Fibroblast of skin of left quadriceps (primary cell): ENCODE data around the gene ARMC10.
A peak's percentile ranks its signal among the peaks of the same experiment; 100 is the strongest.
"Not testable (repeated sequence)": the region's sequence is repeated elsewhere in the genome, so short reads cannot be mapped to it uniquely, and the experiment has no call there.

ENCODE experiments used
- DNase-seq, 2 experiments: peaks; one replicate each; pipeline ENCODE4 v3.0.0-alpha.2; 2013; ENCODE audit warnings: low read depth in 2 of 2

Gene ARMC10

DNA sequence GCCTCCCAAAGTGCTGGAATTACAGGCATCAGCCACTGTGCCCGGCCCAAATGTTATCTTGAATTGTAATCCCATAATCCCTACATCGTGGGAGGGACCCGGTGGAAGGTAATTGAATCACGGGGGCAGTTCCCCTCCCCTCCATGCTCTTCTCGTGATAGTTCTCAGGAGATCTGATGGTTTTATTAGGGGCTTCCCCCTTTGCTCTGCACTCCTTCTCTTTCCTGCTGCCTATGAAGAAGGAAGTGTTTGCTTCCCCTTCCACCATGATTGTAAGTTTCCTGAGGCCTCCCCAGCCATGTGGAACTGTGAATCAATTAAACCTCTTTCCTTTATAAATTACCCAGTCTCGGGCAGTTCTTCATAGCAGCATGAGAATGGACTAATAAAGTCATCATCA is 3.3 kb downstream of the ARMC10 start:
- not testable (repeated sequence) for DNase-seq

DNA sequence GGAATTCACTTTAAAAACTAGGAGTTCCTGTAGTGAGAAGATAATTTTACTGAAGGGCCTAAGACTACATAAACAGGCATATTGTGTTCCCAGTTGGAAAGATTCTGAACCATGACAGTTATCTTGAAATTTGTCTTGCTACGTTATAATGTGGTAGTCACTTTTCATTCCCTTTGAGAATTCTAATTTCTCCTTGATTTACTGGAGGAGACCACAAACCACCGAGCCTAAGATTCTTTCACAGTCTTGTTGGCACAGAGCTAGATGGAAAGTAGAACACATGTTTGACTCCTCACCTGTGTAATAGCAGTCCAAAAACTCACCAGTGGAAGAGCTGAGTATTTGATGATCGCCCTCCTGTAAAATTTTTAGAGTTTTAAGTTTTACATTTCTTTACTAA is 4.9 kb downstream of the ARMC10 start:
- no peak for DNase-seq

DNA sequence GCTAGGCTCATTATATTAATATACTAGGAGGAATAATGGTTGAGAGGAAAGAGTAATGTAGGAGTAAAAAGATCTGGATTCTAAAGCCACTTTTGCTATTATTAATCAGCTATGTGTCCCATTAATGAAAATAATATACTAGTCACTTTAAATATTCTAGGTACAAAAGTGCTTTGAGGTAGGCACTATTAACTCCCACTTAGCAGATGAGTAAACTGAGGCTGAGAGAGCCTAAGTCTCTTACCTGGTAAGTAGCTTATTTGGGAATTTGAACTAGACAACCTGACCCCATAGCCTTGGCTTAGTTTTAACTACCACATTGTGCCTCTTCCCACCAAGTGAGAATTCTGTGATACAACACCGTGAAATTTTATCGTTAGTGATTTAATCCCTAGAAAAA is 6.0 kb downstream of the ARMC10 start:
- DNase-seq = no peak

DNA sequence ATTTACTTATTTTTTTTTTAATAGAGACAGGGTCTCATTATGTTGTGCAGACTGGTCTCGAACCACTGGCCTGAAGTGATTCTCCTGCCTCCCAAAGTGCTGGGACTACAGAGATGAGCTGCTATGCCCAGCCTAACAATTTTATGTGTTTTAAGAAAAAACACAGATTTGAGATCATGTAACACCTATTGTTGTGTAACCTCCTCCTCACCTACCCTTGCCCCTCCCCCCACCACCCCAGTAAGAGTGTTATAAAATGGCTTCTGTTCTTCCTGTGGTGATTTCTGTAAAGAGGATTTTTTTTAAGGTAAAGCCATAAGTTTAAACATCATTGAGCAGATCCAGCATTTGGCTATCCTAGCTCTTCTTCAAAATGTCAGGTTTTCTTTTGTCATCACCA is 7.6 kb downstream of the ARMC10 start:
- DNase-seq = no peak

DNA sequence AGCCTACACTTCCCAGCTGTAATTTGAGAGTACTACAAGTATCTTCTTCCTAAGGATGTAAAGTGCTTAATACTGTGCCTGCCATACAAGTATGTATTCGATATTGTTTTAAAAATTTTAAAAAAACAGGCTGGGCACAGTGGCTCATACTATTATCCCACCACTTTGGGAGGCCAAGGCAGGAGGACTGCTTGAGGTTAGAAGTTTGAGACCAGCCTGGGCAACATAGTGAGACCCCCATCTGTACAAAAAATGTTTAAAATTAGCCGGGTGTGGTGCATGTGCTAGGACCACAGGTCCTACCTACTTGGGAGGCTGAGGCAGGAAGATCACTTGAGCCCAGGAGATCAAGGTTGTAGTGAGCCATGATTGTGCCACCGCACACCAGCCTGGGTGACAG is 8.3 kb downstream of the ARMC10 start:
- no peak for DNase-seq

DNA sequence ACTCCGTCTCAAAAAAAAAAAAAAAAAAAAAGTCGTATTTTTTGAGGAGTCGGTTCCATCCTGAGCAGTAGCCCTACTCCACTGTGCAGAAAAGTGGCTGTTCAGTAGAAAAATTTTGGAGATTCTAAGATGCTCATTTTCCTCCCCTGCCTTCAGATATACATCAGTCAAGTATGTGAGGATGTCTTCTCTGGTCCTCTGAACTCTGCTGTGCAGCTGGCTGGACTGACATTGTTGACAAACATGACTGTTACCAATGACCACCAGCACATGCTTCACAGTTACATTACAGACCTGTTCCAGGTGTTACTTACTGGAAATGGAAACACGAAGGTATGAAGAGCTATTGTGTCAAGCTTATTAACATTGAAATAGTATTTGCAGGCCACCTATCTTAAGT is 17.4 kb downstream of the ARMC10 start:
- DNase-seq = not testable (repeated sequence)

DNA sequence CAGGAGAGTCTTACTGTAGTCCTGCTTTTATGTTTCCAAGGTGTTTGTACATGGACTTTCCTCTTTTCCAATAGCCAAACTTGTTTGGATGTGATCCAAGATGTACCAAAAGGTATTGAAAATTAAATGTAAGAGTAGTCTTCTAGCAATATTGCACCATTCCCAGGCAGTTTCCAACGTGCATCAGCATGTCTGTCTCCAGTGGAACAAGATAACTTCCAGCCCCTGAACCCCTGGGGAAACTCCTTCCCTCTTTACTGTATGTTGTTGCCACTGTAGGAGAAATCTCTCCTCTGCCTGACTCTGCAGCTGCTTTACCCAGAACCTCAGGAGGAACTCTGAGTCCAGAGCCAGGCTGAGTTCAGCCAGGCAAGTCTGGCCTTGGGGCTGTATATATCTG is 18.5 kb downstream of the ARMC10 start:
- DNase-seq = no peak

DNA sequence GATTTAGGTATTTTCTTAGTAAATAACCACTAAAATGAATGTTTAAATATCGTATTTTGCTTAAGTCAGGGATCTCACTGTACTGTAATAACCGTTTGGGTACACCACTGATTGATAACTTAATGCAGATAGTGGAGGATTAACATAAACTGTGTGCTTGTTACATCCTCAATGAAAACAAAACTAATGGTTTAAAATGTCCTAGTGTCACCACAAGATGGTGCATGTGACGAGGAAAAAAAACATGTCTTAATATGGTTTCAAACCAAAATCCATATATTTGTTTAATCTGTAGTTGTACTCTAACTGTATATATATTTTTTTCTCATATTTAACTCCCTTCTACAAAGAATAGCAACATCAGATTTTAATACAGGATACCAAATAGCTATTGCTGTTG is 19.2 kb downstream of the ARMC10 start:
- DNase-seq = no peak

DNA sequence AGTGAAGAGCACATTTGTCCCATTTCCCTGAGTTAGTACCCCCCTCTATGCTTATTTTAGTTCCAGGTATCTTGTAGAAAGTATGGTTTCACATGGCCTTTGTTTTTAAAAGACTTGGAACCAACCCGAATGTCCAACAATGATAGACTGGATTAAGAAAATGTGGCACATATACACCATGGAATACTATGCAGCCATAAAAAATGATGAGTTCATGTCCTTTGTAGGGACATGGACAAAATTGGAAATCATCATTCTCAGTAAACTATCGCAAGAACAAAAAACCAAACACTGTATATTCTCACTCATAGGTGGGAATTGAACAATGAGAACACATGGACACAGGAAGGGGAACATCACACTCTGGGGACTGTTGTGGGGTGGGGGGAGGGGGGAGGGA is 20.6 kb downstream of the ARMC10 start:
- DNase-seq = not testable (repeated sequence)

DNA sequence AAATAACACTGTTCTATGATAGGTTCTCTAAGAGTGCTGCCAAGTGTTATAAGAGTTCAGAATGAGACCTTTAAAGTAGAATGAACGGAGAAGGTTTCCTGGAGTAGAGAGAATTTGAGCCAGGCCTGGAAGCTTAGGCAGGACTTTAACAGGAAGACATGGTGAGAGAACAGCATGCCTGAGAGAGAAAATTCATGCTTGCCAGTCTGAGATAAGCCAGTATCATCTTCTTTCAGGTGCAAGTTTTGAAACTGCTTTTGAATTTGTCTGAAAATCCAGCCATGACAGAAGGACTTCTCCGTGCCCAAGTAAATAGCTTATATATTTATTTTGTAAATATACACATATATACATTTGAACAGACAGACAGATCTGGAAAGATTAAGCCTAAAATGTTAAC is 22.1 kb downstream of the ARMC10 start:
- DNase-seq = no peak

DNA sequence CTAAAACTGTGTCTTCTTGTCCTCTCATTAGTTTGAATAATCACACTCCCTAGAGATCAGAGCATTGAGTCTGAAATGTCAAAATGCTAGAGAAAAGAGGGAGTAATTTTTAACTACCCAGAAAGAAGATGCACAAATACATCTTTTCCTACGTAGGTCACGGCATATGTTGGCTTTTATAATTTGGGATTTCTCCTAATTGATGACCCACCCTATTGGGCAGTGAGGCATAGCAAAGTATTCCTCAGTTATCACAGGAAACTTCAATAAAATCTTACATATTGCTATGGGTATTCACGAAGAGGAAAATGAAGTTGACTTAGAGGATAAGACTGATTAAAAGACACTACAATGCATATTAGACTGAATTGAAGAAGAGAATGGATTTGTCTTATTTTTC is 25.4 kb downstream of the ARMC10 start:
- DNase-seq = no peak

DNA sequence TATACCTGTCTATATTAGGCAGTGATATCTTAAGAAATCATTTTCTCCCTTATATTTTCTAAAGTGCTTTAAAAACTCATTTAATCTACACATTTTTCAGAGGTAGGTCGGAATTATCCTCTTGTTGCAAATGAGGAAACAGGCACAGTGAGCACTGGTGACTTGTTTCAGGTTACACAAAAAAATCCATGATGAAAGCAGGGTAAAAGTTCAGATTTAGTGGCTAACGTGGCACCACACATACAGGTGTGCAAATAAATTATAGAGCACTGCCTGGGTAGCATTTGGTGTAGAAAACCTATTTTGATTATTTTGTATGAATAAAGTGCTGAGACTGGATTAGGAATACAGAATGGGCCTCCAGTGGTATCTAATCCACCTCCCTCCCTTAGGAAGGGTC is 26.6 kb downstream of the ARMC10 start:
- DNase-seq = no peak

DNA sequence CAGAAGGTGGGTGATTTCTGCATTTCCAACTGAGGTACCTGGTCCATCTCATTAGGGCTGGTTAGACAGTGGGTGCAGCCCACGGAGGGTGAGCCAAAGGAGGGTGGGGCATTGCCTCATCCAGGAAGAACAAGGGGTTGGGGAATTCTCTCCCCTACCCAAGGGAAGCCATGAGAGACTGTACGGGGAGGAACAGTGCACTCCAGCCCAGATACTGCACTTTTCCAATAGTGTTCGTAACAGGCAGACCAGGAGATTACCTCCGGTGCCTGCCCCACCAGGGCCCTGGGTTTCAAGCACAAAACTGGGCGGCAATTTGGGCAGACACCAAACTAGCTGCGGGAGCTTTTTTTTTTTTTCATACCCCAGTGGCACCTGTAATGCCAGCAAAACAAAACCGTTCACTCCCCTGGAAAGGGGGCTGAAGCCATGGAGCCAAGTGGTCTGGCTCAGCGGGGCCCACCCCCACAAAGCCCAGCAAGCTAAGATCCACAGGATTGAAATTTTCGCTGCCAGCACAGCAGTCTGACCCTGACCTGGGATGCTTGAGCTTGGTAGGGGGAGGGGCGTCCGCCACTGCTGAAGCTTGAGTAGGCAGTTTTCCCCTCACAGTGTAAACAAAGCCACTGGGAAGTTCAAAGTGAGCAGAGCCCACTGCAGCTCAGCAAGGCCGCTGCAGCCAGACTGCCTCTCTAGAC is 31.2 kb downstream of the ARMC10 start:
- DNase-seq = no peak

DNA sequence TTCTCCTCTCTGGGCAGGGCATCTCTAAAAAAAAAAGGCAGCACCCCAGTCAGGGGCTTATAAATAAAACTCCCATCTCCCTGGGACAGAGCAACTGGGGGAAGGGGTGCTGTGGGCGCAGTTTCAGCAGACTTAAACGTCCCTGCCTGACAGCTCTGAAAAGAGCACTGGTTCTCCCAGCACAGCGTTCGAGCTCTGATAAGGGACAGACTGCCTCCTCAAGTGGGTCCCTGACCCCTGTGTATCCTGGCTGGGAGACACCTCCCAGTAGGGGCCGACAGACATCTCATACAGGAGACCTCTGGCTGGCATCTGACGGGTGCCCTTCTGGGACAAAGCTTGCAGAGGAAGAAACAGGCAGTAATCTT is 31.7 kb downstream of the ARMC10 start:
- DNase-seq = not testable (repeated sequence)

DNA sequence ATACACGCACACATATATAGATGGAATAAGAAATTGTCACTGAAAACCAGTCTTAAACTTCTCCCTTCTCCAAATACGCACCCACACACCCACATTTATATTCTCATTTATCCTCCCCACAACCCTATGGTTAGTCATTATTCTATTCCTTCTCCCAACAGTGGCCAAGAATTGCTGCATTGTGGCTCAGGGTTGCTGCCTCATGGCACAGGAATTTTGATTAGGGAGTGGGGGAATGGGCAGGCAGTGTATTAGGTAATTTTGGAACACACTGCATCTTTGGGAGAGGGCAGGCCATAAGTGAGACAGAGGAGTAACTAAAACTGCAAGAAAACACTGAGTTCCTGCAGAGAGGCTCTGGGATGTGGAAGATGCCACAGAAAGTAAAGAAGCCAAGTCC is 38.2 kb downstream of the ARMC10 start:
- DNase-seq = peak; percentile 84

DNA sequence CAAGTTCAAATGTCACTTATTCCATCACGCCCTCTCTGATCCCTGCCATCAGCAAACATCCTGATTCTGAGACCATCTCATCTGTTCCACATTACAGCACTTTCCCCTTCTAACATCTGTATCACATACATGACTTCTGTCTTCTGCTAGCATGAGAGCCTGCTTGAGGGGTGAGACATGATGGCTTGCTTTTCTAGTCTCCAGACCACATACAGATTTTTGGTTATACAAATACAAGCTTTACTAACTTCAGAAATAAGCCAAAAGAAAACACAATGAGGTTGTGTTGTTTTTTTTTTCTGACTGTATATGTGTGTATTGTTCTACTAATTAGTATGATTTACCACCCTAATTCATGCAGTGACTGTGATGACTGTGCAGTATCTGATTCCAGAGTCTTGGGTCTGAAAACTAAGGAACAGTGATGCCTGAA is 39.7 kb downstream of the ARMC10 start:
- no peak for DNase-seq

DNA sequence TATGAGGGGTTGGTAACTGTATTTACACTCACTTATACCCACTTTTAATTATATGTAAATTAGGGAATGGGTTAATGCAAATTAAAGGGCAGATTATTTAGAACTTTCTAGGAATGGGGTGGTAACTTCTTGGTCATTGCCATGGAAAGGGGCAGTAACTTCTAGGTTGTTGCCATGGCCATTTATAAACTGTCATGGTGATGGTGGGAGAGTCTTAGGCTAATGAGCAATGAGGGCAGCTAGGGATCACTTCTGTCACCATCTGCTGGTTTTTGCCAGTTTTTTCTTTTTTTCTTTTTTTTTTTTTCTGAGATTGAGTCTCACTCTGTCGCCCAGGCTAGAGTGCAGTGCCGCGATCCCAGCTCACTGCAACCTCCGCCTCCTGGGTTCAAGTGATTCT is 40.8 kb downstream of the ARMC10 start:
- DNase-seq = no peak

DNA sequence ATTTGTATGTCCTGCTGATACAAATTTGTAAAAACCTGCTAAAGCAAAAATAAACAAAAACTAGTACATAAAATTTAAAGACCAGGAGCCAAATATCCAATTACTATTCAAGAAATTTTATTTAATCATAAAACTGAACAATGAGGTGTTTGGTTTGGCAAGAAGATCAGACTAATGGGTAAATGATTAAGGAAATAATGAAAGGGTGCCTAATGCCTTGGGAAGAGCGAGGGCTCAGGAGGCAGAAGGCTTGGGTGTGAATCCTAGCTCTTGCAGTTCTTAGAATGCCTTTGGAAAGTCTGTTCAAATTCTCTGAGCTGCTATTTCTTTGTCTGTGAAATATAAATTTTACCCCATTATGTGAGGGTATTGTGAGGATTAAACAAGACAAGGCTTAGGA is 41.6 kb downstream of the ARMC10 start:
- no peak for DNase-seq

DNA sequence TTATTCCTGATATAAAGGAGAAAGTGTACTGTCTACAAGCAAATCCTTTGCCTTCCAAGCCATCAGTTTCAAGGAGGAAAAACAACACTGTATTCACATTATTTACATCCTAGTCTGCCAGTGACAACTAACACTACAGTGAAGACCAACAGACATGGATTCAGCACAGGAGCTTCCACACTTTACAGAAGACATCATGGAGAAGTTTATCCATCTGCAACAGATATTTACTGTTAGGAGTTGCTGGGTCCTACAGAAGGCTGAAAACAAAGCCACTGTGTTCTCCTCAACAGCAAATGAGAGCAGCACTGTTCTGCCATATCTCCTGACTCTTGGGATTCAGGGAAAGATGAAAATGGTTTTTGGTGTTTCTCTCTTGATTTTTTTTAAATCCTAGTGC is 42.1 kb downstream of the ARMC10 start:
- DNase-seq = no peak

DNA sequence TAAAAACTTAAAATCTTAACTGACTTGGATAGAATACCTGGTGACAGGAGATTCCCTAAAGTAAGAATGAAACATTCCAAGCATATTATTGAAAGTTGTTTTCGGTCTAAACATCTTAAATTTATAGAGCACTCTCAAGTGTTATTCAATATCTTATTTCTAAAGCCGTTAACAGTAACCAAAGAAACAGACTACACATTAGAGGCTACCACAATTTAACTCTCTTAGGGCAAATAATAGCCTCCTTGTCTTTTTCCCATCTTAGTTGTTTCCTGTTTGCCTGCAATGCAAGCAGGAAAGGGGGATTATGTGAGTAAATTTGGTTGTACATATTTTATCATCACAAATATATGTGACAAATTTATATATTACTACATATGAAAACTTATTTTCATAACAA is 42.5 kb downstream of the ARMC10 start:
- DNase-seq = no peak

DNA sequence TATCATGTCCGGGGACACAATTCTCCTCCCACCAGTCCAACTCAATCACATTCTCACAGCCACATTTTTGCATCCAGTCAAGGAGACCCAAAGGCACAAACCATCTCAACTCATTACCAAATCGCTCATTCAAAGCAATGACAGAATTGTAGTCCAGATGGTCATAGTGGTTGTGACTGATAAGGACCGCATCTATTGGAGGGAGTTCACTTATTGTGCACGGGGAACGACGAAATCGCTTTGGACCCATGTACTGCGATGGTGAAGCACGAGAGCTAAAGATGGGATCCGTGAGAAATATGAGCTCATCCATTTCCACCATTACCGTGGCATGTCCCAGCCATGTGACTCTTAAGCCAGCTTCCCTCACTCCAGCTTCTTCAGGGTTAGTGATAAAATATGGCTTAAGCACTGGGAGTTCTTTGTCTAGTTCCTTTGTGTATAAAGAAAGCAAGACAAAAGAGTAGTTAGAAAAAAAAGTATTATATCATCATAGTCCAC is 44.9 kb downstream of the ARMC10 start:
- no peak for DNase-seq

DNA sequence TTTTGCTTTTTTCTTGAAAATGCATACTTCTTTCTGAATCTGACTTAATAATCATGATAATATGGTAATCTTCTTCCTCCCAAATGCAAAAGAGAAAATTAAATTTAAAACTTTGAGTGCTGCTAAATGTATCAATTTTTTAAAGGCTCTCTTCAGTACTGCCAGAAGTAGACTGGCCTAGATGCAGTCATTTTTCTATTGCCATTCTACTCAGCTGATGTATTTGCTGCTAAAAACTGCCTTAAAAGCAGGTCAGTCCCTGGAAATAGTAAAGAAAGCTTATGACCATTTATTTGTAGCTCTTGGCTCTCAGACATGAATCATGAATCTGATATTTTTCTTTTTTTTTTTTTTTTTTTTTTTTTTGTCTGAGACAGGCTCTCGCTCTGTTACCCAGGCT is 45.4 kb downstream of the ARMC10 start:
- no peak for DNase-seq

DNA sequence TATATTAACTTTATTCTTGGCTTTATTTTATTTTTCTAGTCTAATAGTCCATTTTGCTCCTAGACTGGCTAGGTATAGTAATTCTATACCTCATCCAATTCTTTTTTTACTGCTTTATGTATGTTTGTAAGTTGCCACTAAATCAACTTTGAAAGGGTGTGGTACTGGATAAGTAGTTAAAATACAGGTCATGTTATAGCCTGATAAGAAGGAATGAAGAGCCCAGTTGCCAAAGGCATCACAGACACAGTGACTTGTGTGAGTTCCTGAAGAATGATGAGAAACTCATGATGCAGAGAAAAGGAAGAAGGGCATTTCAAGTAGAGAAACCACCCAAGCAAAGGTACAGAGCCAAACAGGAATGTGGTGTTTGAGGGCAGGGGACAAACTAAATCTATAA is 46.7 kb downstream of the ARMC10 start:
- DNase-seq = no peak

DNA sequence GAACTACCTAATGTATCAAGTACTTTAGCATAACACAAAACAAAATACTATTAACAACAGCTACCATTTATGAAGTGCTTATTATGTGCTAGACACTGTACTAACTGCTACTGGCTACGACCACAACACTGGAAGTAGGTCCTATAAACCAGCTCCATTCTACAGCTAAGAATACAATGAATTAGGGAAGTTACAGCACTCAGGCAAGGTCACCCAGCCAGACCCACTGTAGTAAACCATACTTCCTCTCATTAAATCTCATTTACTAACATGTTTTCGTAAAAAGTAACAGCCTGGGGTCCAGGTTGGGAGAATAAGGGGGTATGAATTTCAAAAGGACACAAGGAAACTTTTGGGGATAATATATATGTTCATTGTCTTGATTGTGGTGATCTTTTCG is 48.6 kb downstream of the ARMC10 start:
- no peak for DNase-seq
